Chondrocyte (in vitro differentiated cells): ENCODE data around the gene ANKH. TPM values are rescaled to one million over a fixed set of nuclear protein-coding genes. Genes with fewer than 3 reads are reported as not detected.

Source experiments
- DNase-seq: peaks from one replicate; pipeline ENCODE4 v3.0.0; 2021; ENCODE audit warnings: mixed read lengths, low spot score
- H3K27ac Mint-ChIP-seq: one replicate; pipeline ENCODE4 v1.8.0; 2021; ENCODE audit warnings: mild to moderate bottlenecking, moderate library complexity, mixed read lengths; ENCODE audit not compliant: unreplicated experiment
- H3K27me3 Mint-ChIP-seq: 2 replicates; pipeline ENCODE4 v1.8.0; 2021; ENCODE audit warnings: low read depth, mixed read lengths
- H3K36me3 Mint-ChIP-seq: 2 replicates; pipeline ENCODE4 v1.8.0; 2021; ENCODE audit warnings: low read depth, mixed read lengths
- H3K4me1 Mint-ChIP-seq: 2 replicates; pipeline ENCODE4 v1.8.0; 2021; ENCODE audit warnings: low read depth, mild to moderate bottlenecking, mixed read lengths
- H3K4me3 Mint-ChIP-seq: one replicate; pipeline ENCODE4 v1.8.0; 2021; ENCODE audit warnings: mild to moderate bottlenecking, moderate library complexity, mixed read lengths; ENCODE audit not compliant: unreplicated experiment
- H3K9me3 Mint-ChIP-seq: 2 replicates; pipeline ENCODE4 v1.8.0; 2021; ENCODE audit warnings: low read depth, mixed read lengths
- total RNA-seq: library from RNA; stranded (reverse); gene quantifications from 3 replicates; pipeline ENCODE4 v1.2.1, GENCODE V29; 2021
- TF ChIP-seq, protein P1 (sequence below): fragments of 200-600 bp; sonication (generic); IDR thresholded peaks from 2 replicates; pipeline ENCODE4 v1.5.0; 2021; ENCODE audit warnings: antibody characterized with exemption, mild to moderate bottlenecking, moderate library complexity

Gene ANKH
- total RNA-seq, 1 donor from 2014 or later = 114 TPM

- no peaks in the 10 kb centered on the region for H3K27me3 Mint-ChIP-seq
- peaks cover 47% of the 10 kb centered on the region for H3K36me3 Mint-ChIP-seq
- no peak for DNase-seq
- TF ChIP-seq, protein P1, sequence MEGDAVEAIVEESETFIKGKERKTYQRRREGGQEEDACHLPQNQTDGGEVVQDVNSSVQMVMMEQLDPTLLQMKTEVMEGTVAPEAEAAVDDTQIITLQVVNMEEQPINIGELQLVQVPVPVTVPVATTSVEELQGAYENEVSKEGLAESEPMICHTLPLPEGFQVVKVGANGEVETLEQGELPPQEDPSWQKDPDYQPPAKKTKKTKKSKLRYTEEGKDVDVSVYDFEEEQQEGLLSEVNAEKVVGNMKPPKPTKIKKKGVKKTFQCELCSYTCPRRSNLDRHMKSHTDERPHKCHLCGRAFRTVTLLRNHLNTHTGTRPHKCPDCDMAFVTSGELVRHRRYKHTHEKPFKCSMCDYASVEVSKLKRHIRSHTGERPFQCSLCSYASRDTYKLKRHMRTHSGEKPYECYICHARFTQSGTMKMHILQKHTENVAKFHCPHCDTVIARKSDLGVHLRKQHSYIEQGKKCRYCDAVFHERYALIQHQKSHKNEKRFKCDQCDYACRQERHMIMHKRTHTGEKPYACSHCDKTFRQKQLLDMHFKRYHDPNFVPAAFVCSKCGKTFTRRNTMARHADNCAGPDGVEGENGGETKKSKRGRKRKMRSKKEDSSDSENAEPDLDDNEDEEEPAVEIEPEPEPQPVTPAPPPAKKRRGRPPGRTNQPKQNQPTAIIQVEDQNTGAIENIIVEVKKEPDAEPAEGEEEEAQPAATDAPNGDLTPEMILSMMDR = no peak
- peaks cover 11% of the 10 kb centered on the region for H3K4me1 Mint-ChIP-seq
- H3K4me3 Mint-ChIP-seq = no peak overlapping the region
- H3K27ac Mint-ChIP-seq = no peak overlapping the region
- no peaks in the 10 kb centered on the region for H3K9me3 Mint-ChIP-seq
These were observed 163.7 kb downstream of the ANKH start for GRCh38 chr5:14707811-14708390.

GRCh38 chr5:14706615-14707021 is 165.0 kb downstream of the ANKH start:
- H3K36me3 Mint-ChIP-seq = peaks cover 35% of the 10 kb centered on the region

GRCh38 chr5:14705556-14705955 is 166.0 kb downstream of the ANKH start:
- no peaks in the 10 kb centered on the region for H3K9me3 Mint-ChIP-seq
- no peak overlapping the region for H3K4me3 Mint-ChIP-seq
- TF ChIP-seq, protein P1 = no peak
- no peaks in the 10 kb centered on the region for H3K27me3 Mint-ChIP-seq
- peaks cover 26% of the 10 kb centered on the region for H3K36me3 Mint-ChIP-seq
- no peak for DNase-seq
- peak overlapping the region; percentile 8 for H3K27ac Mint-ChIP-seq
- peaks cover 11% of the 10 kb centered on the region for H3K4me1 Mint-ChIP-seq

More at GRCh38 chr5:14706615-14707021, 165.0 kb downstream of the ANKH start:
- no peak for DNase-seq
- peak overlapping the region; percentile 78 for H3K27ac Mint-ChIP-seq
- peaks cover 11% of the 10 kb centered on the region for H3K4me1 Mint-ChIP-seq
- H3K4me3 Mint-ChIP-seq = no peak overlapping the region
- TF ChIP-seq, protein P1 = no peak
- no peaks in the 10 kb centered on the region for H3K27me3 Mint-ChIP-seq
- H3K9me3 Mint-ChIP-seq = no peaks in the 10 kb centered on the region

GRCh38 chr5:14702238-14702839 is 169.2 kb downstream of the ANKH start:
- no peaks in the 10 kb centered on the region for H3K9me3 Mint-ChIP-seq
- H3K36me3 Mint-ChIP-seq = peaks cover 21% of the 10 kb centered on the region
- peaks cover 17% of the 10 kb centered on the region for H3K4me1 Mint-ChIP-seq
- H3K27ac Mint-ChIP-seq = peak overlapping the region; percentile 6
- H3K27me3 Mint-ChIP-seq = no peaks in the 10 kb centered on the region
- TF ChIP-seq, protein P1 = no peak
- no peak overlapping the region for H3K4me3 Mint-ChIP-seq
- DNase-seq = no peak

GRCh38 chr5:14701556-14701955 is 170.0 kb downstream of the ANKH start:
- Mint-ChIP-seq H3K4me1 (peaks cover 13% of the 10 kb centered on the region), H3K4me3 (no peak overlapping the region), H3K9me3 (no peaks in the 10 kb centered on the region), H3K27me3 (no peaks in the 10 kb centered on the region), H3K36me3 (peaks cover 18% of the 10 kb centered on the region), H3K27ac (no peak overlapping the region)
- TF ChIP-seq, protein P1 = no peak
- no peak for DNase-seq
